Measurements from ENCODE around the gene TMCC3.

Gene TMCC3

GRCh38 chr12:94586589-94587259 lies 63.6 kb downstream of the TMCC3 start:
- no peak for ATAC-seq (ENCODE audit: insufficient read depth, low read depth)
- no peak overlapping the region for H3K9ac ChIP-seq (ENCODE audit: low read depth, low read length)

GRCh38 chr12:94585626-94586025 lies 64.7 kb downstream of the TMCC3 start:
- Histone ChIP-seq H3K4me1 (ENCODE audit: insufficient read depth, low read length) (no peaks in the 10 kb centered on the region), H3K79me2 (ENCODE audit: insufficient read depth, low read length) (no peaks in the 10 kb centered on the region), H3K4me2 (ENCODE audit: insufficient read depth, low read length) (no peak overlapping the region), H2AFZ (ENCODE audit: low read depth, low read length) (no peak overlapping the region), H3K9ac (ENCODE audit: low read depth, low read length) (no peak overlapping the region), H3K4me3 (ENCODE audit: low read depth in 1 of 2, low read length in 2 of 2) (no peak overlapping the region), H4K20me1 (ENCODE audit: insufficient read depth, low read length) (no peaks in the 10 kb centered on the region), H3K9me3 (ENCODE audit: insufficient read depth, low read length, severe bottlenecking) (no peaks in the 10 kb centered on the region), H3K36me3 (ENCODE audit: insufficient read depth, low read length) (no peaks in the 10 kb centered on the region), H3K27ac (ENCODE audit: low read length) (no peak overlapping the region), H3K27me3 (ENCODE audit: insufficient read depth, low read length, poor library complexity) (peaks cover 2% of the 10 kb centered on the region)
- DNase-seq, result no peak
- peak; percentile 50; the same call in 2 of the 3 replicates for ATAC-seq (ENCODE audit: insufficient read depth, low read depth)
- TF ChIP-seq, protein P1, sequence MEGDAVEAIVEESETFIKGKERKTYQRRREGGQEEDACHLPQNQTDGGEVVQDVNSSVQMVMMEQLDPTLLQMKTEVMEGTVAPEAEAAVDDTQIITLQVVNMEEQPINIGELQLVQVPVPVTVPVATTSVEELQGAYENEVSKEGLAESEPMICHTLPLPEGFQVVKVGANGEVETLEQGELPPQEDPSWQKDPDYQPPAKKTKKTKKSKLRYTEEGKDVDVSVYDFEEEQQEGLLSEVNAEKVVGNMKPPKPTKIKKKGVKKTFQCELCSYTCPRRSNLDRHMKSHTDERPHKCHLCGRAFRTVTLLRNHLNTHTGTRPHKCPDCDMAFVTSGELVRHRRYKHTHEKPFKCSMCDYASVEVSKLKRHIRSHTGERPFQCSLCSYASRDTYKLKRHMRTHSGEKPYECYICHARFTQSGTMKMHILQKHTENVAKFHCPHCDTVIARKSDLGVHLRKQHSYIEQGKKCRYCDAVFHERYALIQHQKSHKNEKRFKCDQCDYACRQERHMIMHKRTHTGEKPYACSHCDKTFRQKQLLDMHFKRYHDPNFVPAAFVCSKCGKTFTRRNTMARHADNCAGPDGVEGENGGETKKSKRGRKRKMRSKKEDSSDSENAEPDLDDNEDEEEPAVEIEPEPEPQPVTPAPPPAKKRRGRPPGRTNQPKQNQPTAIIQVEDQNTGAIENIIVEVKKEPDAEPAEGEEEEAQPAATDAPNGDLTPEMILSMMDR (IDR thresholded peaks at IDR 0.05; ENCODE audit: borderline replicate concordance, extremely low read depth, low read length, poor library complexity, severe bottlenecking), result no peak
- no peak for TF ChIP-seq EZH2 (IDR thresholded peaks at IDR 0.05; ENCODE audit: borderline replicate concordance, low read depth, low read length, severe bottlenecking)

More at GRCh38 chr12:94586589-94587259, 63.6 kb downstream of the TMCC3 start:
- Histone ChIP-seq H3K36me3 (ENCODE audit: insufficient read depth, low read length) (no peaks in the 10 kb centered on the region), H4K20me1 (ENCODE audit: insufficient read depth, low read length) (no peaks in the 10 kb centered on the region), H3K4me3 (ENCODE audit: low read depth in 1 of 2, low read length in 2 of 2) (no peak overlapping the region), H3K4me1 (ENCODE audit: insufficient read depth, low read length) (no peaks in the 10 kb centered on the region), H2AFZ (ENCODE audit: low read depth, low read length) (no peak overlapping the region), H3K9me3 (ENCODE audit: insufficient read depth, low read length, severe bottlenecking) (no peaks in the 10 kb centered on the region), H3K27ac (ENCODE audit: low read length) (no peak overlapping the region), H3K4me2 (ENCODE audit: insufficient read depth, low read length) (no peak overlapping the region), H3K27me3 (ENCODE audit: insufficient read depth, low read length, poor library complexity) (peaks cover 2% of the 10 kb centered on the region), H3K79me2 (ENCODE audit: insufficient read depth, low read length) (no peaks in the 10 kb centered on the region)
- DNase-seq, result no peak
- no peak for TF ChIP-seq EZH2 (IDR thresholded peaks at IDR 0.05; ENCODE audit: borderline replicate concordance, low read depth, low read length, severe bottlenecking)
- TF ChIP-seq, protein P1 (IDR thresholded peaks at IDR 0.05; ENCODE audit: borderline replicate concordance, extremely low read depth, low read length, poor library complexity, severe bottlenecking), result no peak

- Histone ChIP-seq H4K20me1 (ENCODE audit: insufficient read depth, low read length) (no peaks in the 10 kb centered on the region), H3K27me3 (ENCODE audit: insufficient read depth, low read length, poor library complexity) (no peaks in the 10 kb centered on the region)
These were observed 66.0 kb downstream of the TMCC3 start for GRCh38 chr12:94584377-94584776.

More at GRCh38 chr12:94584377-94584776, 66.0 kb downstream of the TMCC3 start:
- Histone ChIP-seq H3K79me2 (ENCODE audit: insufficient read depth, low read length) (no peaks in the 10 kb centered on the region), H3K4me2 (ENCODE audit: insufficient read depth, low read length) (no peak overlapping the region), H3K9me3 (ENCODE audit: insufficient read depth, low read length, severe bottlenecking) (no peaks in the 10 kb centered on the region), H2AFZ (ENCODE audit: low read depth, low read length) (no peak overlapping the region), H3K36me3 (ENCODE audit: insufficient read depth, low read length) (no peaks in the 10 kb centered on the region), H3K4me1 (ENCODE audit: insufficient read depth, low read length) (no peaks in the 10 kb centered on the region), H3K9ac (ENCODE audit: low read depth, low read length) (no peak overlapping the region), H3K4me3 (ENCODE audit: low read depth in 1 of 2, low read length in 2 of 2) (no peak overlapping the region), H3K27ac (ENCODE audit: low read length) (no peak overlapping the region)
- TF ChIP-seq EZH2 (IDR thresholded peaks at IDR 0.05; ENCODE audit: borderline replicate concordance, low read depth, low read length, severe bottlenecking), result no peak
- TF ChIP-seq, protein P1 (IDR thresholded peaks at IDR 0.05; ENCODE audit: borderline replicate concordance, extremely low read depth, low read length, poor library complexity, severe bottlenecking), result no peak
- ATAC-seq (ENCODE audit: insufficient read depth, low read depth) (no peak), DNase-seq (no peak)
